ENCODE results near the gene PBX4. TPM values are rescaled to one million over a fixed set of nuclear protein-coding genes. Genes with fewer than 3 reads are reported as not detected.

PBX4 gene
- total and polyA plus RNA-seq, 2 donors (not counting 3 experiments of a cell fraction or from before 2014, with no cell fraction given): not detected

- no peak overlapping the region for H3K4me3 ChIP-seq (replicated peaks in 1 of 3; ENCODE audit: insufficient read depth in 1 of 3, low read depth in 1 of 3, low read length in 3 of 3)
- DNase-seq (ENCODE audit: low read depth, low spot score): no peak
- CTCF ChIA-PET: interaction anchor here (1.4 kb wide), 1 partner anchor 14 kb away, joined by 4 read pairs; no protein-coding TSS in a partner anchor
- H3K9me1 ChIP-seq (replicated peaks; ENCODE audit: control insufficient read depth, extremely low read depth, insufficient read depth, low read length): no peaks in the 10 kb centered on the region
- H3K9me3 ChIP-seq (replicated peaks; ENCODE audit: control insufficient read depth, insufficient read depth, low read length): no peaks in the 10 kb centered on the region
- H3K79me2 ChIP-seq (ENCODE audit: control insufficient read depth, insufficient read depth, low read length): no peaks in the 10 kb centered on the region
- H3K36me3 ChIP-seq (ENCODE audit: control insufficient read depth in 2 of 2, extremely low read depth in 1 of 2, insufficient read depth in 2 of 2, low read length in 2 of 2): peaks cover 3 to 18% of the 10 kb centered on the region in 2 experiments
- no peaks in the 10 kb centered on the region for H4K20me1 ChIP-seq (replicated peaks; ENCODE audit: control insufficient read depth, extremely low read depth, insufficient read depth, low read length)
- no peak overlapping the region for H2AFZ ChIP-seq (ENCODE audit: low read depth, low read length)
- intact Hi-C loops (cut with micrococcal nuclease): no loop called here
- POLR2A ChIA-PET: no interaction called here
- BruUV-seq (replicated peaks): TSS peak; percentile 16
- H3K4me2 ChIP-seq (ENCODE audit: insufficient read depth, low read length): no peak overlapping the region
- no peak overlapping the region for H3K9ac ChIP-seq (replicated peaks; ENCODE audit: extremely low read depth, insufficient read depth, low read length)
- TF ChIP-seq POLR2AphosphoS5 (IDR thresholded peaks at IDR 0.05; ENCODE audit: insufficient read depth, low read depth, low read length) (no peak), POLR2A (IDR thresholded peaks at IDR 0.05; ENCODE audit: low read depth, low read length) (no peak), GATA2 (IDR thresholded peaks at IDR 0.05; ENCODE audit: insufficient read depth, insufficient read length, low read depth, low read length) (no peak), EZH2 (IDR thresholded peaks at IDR 0.05; ENCODE audit: borderline replicate concordance, low read depth, low read length, severe bottlenecking) (no peak), FOS (IDR thresholded peaks at IDR 0.05; ENCODE audit: borderline replicate concordance, insufficient read depth, low read length) (no peak)
- no peak for FAIRE-seq
- H3K4me1 ChIP-seq (ENCODE audit: control insufficient read depth, extremely low read depth, insufficient read depth, low read length): no peaks in the 10 kb centered on the region
- no peaks in the 10 kb centered on the region for H3K27me3 ChIP-seq (ENCODE audit: control insufficient read depth in 2 of 2, insufficient read depth in 2 of 2, low read length in 2 of 2)
- no peak overlapping the region for H3K27ac ChIP-seq (ENCODE audit: insufficient read depth, low read depth, low read length)
- dilution Hi-C loops (cut with MboI; ENCODE audit: extremely low pct_ligation_motif_present, low sequenced_read_pairs): no loop called here
Measured at GRCh38 chr19:19634516-19635312, 16.2 kb upstream of the PBX4 start.

- Histone ChIP-seq H3K4me1 (ENCODE audit: control insufficient read depth, extremely low read depth, insufficient read depth, low read length) (no peaks in the 10 kb centered on the region), H3K4me2 (ENCODE audit: insufficient read depth, low read length) (no peak overlapping the region), H4K20me1 (replicated peaks; ENCODE audit: control insufficient read depth, extremely low read depth, insufficient read depth, low read length) (no peaks in the 10 kb centered on the region), H3K27me3 (ENCODE audit: control insufficient read depth in 2 of 2, insufficient read depth in 2 of 2, low read length in 2 of 2) (no peaks in the 10 kb centered on the region), H3K27ac (ENCODE audit: insufficient read depth, low read depth, low read length) (no peak overlapping the region), H3K9ac (replicated peaks; ENCODE audit: extremely low read depth, insufficient read depth, low read length) (no peak overlapping the region), H3K36me3 (ENCODE audit: control insufficient read depth in 2 of 2, extremely low read depth in 1 of 2, insufficient read depth in 2 of 2, low read length in 2 of 2) (peaks cover 3 to 18% of the 10 kb centered on the region in 2 experiments), H3K9me3 (replicated peaks; ENCODE audit: control insufficient read depth, insufficient read depth, low read length) (no peaks in the 10 kb centered on the region), H3K4me3 (replicated peaks in 1 of 3; ENCODE audit: insufficient read depth in 1 of 3, low read depth in 1 of 3, low read length in 3 of 3) (no peak overlapping the region), H2AFZ (ENCODE audit: low read depth, low read length) (no peak overlapping the region), H3K79me2 (ENCODE audit: control insufficient read depth, insufficient read depth, low read length) (no peaks in the 10 kb centered on the region), H3K9me1 (replicated peaks; ENCODE audit: control insufficient read depth, extremely low read depth, insufficient read depth, low read length) (no peaks in the 10 kb centered on the region)
- TF ChIP-seq JUN (IDR thresholded peaks at IDR 0.05; ENCODE audit: borderline replicate concordance, insufficient read depth, insufficient read length, low read depth): no peak
- no peak for TF ChIP-seq CTCF (IDR thresholded peaks at IDR 0.05; ENCODE audit: extremely low read depth in 1 of 2, insufficient read depth in 1 of 2, low read depth in 1 of 2, low read length in 2 of 2)
- TF ChIP-seq MYC (IDR thresholded peaks at IDR 0.05; ENCODE audit: low read depth, low read length): no peak
- TF ChIP-seq MAX (IDR thresholded peaks at IDR 0.05; ENCODE audit: insufficient read depth, insufficient read length): no peak
- TF ChIP-seq POLR2A (IDR thresholded peaks at IDR 0.05; ENCODE audit: low read depth, low read length): no peak
- TF ChIP-seq POLR2AphosphoS5 (IDR thresholded peaks at IDR 0.05; ENCODE audit: insufficient read depth, low read depth, low read length): no peak
- no peak for TF ChIP-seq EZH2 (IDR thresholded peaks at IDR 0.05; ENCODE audit: borderline replicate concordance, low read depth, low read length, severe bottlenecking)
- TF ChIP-seq FOS (IDR thresholded peaks at IDR 0.05; ENCODE audit: borderline replicate concordance, insufficient read depth, low read length): no peak
- no peak for TF ChIP-seq GATA2 (IDR thresholded peaks at IDR 0.05; ENCODE audit: insufficient read depth, insufficient read length, low read depth, low read length)
- BruUV-seq (replicated peaks): no TSS peak
- CTCF ChIA-PET: interaction anchor here (0.9 kb wide), 1 partner anchor 14 kb away, joined by 4 read pairs; no protein-coding TSS in a partner anchor
- DNase-seq (ENCODE audit: low read depth, low spot score) (no peak), FAIRE-seq (no peak)
- POLR2A ChIA-PET: no interaction called here
- intact Hi-C loops (cut with micrococcal nuclease): no loop called here
- dilution Hi-C loops (cut with MboI; ENCODE audit: extremely low pct_ligation_motif_present, low sequenced_read_pairs): no loop called here
Measured at GRCh38 chr19:19633711-19634515, 15.4 kb upstream of the PBX4 start.
